Muscle of arm (tissue), 12 donors: Measurements from ENCODE around the gene ALG12. TPM values are rescaled to one million over a fixed set of nuclear protein-coding genes. Genes with fewer than 3 reads are reported as not detected.

Experiments
- DNase-seq: peaks from one replicate; pipeline ENCODE4 v3.0.0-alpha.2; 2013
- polyA plus RNA-seq, 12 donors: library from polyadenylated mRNA; unstranded; fragments of 120-200 nt; gene quantifications; one replicate each; pipeline ENCODE4 v1.2.1, GENCODE V29; 2013; ENCODE audit not compliant: insufficient read length in 12 of 12

The ALG12 gene
- polyA plus RNA-seq, 12 donors, result 6.3 to 17.2 (median 12.1) TPM; not detected in 1

GRCh38 chr22:49892226-49892899 is 25.9 kb downstream of the ALG12 start:
- no peak for DNase-seq

- DNase-seq, result no peak
Measured at GRCh38 chr22:49889071-49889470, 29.2 kb downstream of the ALG12 start.

GRCh38 chr22:49887702-49888101 is 30.5 kb downstream of the ALG12 start:
- DNase-seq, result no peak

- DNase-seq, result no peak
Measured at GRCh38 chr22:49887064-49887451, 31.2 kb downstream of the ALG12 start.

GRCh38 chr22:49886346-49887063 is 31.7 kb downstream of the ALG12 start:
- no peak for DNase-seq

GRCh38 chr22:49885881-49886280 is 32.4 kb downstream of the ALG12 start:
- no peak for DNase-seq

- no peak for DNase-seq
Measured at GRCh38 chr22:49885281-49885680, 33.0 kb downstream of the ALG12 start.

GRCh38 chr22:49884503-49885260 is 33.6 kb downstream of the ALG12 start:
- DNase-seq, result no peak

- DNase-seq, result no peak
Measured at GRCh38 chr22:49884075-49884474, 34.2 kb downstream of the ALG12 start.

GRCh38 chr22:49883294-49883640 is 35.0 kb downstream of the ALG12 start:
- no peak for DNase-seq

- no peak for DNase-seq
Measured at GRCh38 chr22:49882519-49883293, 35.5 kb downstream of the ALG12 start.

- DNase-seq, result no peak
Measured at GRCh38 chr22:49881856-49882255, 36.4 kb downstream of the ALG12 start.

- no peak for DNase-seq
Measured at GRCh38 chr22:49880281-49880680, 38.0 kb downstream of the ALG12 start.

GRCh38 chr22:49879871-49880270 is 38.4 kb downstream of the ALG12 start:
- no peak for DNase-seq

GRCh38 chr22:49878206-49878605 is 40.0 kb downstream of the ALG12 start:
- DNase-seq, result no peak

GRCh38 chr22:49877642-49878041 is 40.6 kb downstream of the ALG12 start:
- DNase-seq, result no peak

- DNase-seq, result no peak
Measured at GRCh38 chr22:49873228-49873940, 44.9 kb downstream of the ALG12 start.

- no peak for DNase-seq
Measured at GRCh38 chr22:49872347-49872746, 45.9 kb downstream of the ALG12 start.

GRCh38 chr22:49871482-49871881 is 46.8 kb downstream of the ALG12 start:
- no peak for DNase-seq

GRCh38 chr22:49869845-49870712 is 48.2 kb downstream of the ALG12 start:
- DNase-seq, result no peak
